T47D (cell line): Measurements from ENCODE around the gene MFAP2.
"Not testable (repeated sequence)": the region's sequence is repeated elsewhere in the genome, so short reads cannot be mapped to it uniquely, and the experiment has no call there.

ENCODE experiments used
- DNase-seq, 2 experiments: peaks; one replicate each; pipeline versions ENCODE4 v3.0.0 to v3.0.0-alpha.2; 2011 to 2012; ENCODE audit warnings: low read depth in 1 of 2, low spot score in 1 of 2
- JUND ChIP-seq: IDR thresholded peaks from 2 replicates; pipeline ENCODE4 v1.6.1; 2012; ENCODE audit warnings: low read depth
- in situ Hi-C: cut with HindIII; loops from 2 replicates; pipeline ENCODE4 v1.10.0; 2016; ENCODE audit warnings: low sequenced_read_pairs, low pct_unique_long_range_greater_than_20kb

The MFAP2 gene

GRCh38 chr1:16971341-16972188 is 8.9 kb downstream of the MFAP2 start:
- in situ Hi-C loops, result no loop called here
- TF ChIP-seq JUND, result no peak

GRCh38 chr1:16970132-16970910 is 10.1 kb downstream of the MFAP2 start:
- no peak for DNase-seq
- in situ Hi-C loops, result no loop called here
- no peak for TF ChIP-seq JUND

More at GRCh38 chr1:16971341-16972188, 8.9 kb downstream of the MFAP2 start:
- no peak for DNase-seq

GRCh38 chr1:16969651-16970050 is 10.8 kb downstream of the MFAP2 start:
- in situ Hi-C loops, result no loop called here
- DNase-seq, result no peak
- TF ChIP-seq JUND, result no peak

- in situ Hi-C loops, result no loop called here
- no peak for DNase-seq
- no peak for TF ChIP-seq JUND
These were observed 11.3 kb downstream of the MFAP2 start for GRCh38 chr1:16969057-16969611.

DNA sequence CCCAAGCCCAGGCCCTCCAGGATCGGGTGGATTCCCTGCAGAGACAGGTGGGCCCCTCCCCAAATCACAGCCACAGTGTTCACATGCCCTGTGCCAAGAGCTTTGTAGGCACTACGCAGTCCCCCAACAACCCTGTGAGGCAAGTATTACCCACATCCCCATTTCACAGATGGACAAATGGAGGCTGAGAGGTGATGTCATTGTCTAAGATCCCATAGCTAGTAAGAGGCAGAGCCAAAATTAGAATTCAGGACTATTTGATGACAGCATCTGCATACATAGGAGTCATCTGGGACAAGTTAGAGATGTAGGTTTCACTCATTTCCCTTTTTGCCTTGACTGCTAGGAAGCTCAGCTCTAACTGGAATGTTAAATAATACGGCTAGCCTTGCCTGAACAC is 12.0 kb downstream of the MFAP2 start:
- in situ Hi-C loops, result no loop called here
- no peak for DNase-seq
- no peak for TF ChIP-seq JUND

- no peak for DNase-seq
- in situ Hi-C loops, result no loop called here
- no peak for TF ChIP-seq JUND
These were observed 12.5 kb downstream of the MFAP2 start for GRCh38 chr1:16967962-16968361.

- no peak for DNase-seq
- in situ Hi-C loops, result no loop called here
- TF ChIP-seq JUND, result no peak
These were observed 13.3 kb downstream of the MFAP2 start for GRCh38 chr1:16967095-16967575.

DNA sequence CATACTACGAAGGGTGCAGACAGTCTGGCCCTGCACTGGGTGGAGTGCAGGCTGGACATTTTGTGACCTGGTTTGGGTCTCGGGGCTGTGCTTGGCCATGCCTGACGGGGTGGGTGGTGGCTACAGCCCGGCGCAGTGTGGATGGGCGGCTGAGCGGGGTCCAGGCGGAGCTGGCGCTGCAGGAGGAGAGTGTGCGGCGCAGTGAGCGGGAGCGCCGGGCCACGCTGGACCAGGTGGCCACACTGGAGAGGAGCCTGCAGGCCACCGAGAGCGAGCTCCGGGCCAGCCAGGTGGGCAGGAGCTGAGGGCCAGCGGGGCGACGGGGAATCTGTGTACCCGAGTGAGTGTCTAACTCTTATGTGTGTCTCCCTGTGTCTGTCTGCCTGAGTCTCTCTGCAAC is 14.1 kb downstream of the MFAP2 start:
- no peak for TF ChIP-seq JUND
- no peak for DNase-seq
- in situ Hi-C loops, result no loop called here

GRCh38 chr1:16965486-16966067 is 14.8 kb downstream of the MFAP2 start:
- in situ Hi-C loops, result no loop called here
- no peak for TF ChIP-seq JUND
- DNase-seq, result no peak

DNA sequence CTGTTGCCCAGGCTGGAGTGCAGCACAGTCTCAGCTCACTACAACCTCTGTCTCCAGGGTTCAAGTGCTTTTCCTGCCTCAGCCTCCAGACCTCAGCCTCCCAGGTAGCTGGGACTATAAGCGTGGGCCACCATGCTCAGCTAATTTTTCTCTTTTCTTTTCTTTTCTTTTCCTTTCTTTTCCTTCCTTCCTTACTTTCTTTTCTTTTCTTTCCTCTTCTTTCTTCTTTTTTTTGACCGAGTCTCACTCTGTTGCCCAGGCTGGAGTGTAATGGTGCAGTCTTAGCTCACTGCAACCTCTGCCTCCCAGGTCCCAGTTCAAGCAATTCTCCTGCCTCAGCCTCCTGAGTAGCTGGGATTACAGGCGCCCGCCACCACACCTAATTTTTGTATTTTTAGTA is 16.3 kb downstream of the MFAP2 start:
- DNase-seq, in situ Hi-C loops: not testable (repeated sequence)

GRCh38 chr1:16961297-16962133 is 18.9 kb downstream of the MFAP2 start:
- in situ Hi-C loops, result no loop called here
- TF ChIP-seq JUND, result no peak
- no peak for DNase-seq

DNA sequence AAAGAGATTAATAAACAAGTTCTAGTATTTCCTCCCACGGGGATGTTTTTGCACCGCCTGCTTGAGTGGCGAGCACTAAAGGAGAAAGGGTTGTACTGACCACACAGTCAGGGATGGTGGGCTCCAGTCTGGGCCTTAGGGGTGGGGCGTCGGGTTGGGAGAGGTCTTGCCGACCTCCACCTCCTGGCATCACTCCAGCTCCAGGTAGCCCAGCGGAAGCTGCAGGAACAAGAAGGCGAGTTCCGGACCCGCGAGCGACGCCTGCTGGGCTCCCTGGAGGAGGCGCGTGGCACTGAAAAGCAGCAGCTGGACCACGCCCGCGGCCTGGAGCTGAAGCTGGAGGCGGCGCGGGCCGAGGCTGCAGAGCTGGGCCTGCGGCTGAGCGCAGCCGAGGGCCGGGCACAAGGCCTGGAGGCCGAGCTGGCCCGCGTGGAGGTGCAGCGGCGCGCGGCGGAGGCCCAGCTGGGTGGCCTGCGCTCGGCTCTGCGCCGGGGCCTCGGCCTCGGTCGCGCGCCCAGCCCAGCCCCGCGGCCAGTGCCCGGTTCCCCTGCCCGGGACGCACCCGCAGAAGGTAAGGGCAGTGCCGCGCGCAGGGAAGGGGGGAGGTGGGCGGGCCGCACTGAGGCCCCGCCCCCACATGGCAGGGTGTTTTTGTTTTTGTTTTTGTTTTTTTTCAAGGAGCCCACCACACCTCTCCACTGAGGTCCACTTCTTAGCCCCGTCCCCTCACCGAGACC is 19.7 kb downstream of the MFAP2 start:
- TF ChIP-seq JUND, result no peak
- in situ Hi-C loops, result no loop called here
- DNase-seq, result no peak
